Measurements from ENCODE around the gene TPM4.

DNA sequence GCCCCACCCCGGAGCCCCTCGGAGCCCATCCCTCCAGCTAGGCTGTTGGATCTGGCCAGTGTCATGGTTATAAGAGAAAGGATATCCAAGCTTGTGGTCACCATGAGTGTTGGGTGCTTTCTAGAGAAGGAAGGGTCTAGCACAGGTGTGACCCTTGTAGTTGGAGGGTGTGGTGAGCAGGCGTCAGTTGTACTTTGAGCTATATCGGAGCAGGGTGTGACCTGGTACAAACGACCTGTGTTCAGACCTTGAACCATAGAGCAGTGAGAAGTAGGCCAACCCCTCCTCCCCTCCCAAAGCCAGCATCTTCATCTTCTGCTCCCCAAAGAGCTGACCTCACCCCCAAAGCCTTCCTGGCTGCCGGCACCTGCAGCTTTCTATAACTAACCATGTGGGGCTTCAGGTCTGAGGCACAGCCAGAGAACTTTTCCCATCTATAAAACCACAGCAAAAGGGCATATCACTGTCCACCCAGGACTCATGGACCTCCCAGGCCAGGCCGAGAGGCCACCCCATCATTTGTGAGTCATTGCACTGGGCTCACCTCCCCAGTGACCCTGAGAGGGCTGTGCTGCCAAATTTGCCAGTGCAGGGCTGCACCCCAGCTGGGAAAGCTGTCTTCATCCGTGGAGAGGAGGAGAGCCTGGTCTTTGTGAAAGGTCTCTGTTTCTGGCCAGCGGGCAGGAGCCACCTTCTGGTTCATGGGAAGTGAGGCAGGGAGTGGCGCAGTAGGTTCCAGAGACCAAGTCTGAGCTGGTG is 49.6 kb downstream of the TPM4 start:
- TF ChIP-seq, protein P1, sequence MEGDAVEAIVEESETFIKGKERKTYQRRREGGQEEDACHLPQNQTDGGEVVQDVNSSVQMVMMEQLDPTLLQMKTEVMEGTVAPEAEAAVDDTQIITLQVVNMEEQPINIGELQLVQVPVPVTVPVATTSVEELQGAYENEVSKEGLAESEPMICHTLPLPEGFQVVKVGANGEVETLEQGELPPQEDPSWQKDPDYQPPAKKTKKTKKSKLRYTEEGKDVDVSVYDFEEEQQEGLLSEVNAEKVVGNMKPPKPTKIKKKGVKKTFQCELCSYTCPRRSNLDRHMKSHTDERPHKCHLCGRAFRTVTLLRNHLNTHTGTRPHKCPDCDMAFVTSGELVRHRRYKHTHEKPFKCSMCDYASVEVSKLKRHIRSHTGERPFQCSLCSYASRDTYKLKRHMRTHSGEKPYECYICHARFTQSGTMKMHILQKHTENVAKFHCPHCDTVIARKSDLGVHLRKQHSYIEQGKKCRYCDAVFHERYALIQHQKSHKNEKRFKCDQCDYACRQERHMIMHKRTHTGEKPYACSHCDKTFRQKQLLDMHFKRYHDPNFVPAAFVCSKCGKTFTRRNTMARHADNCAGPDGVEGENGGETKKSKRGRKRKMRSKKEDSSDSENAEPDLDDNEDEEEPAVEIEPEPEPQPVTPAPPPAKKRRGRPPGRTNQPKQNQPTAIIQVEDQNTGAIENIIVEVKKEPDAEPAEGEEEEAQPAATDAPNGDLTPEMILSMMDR (IDR thresholded peaks at IDR 0.05) = no peak
- TF ChIP-seq EZH2 (IDR thresholded peaks at IDR 0.05; ENCODE audit: borderline replicate concordance, insufficient read depth, low read depth, low read length, poor library complexity, severe bottlenecking) = no peak
